Gastrocnemius medialis (tissue), 4 donors: ENCODE measurements around the gene TRAM2.

Experiments
- POLR2A ChIP-seq, 2 donors: fragments of 450-650 bp; IDR thresholded peaks; one replicate each; pipeline ENCODE4 v1.6.1; 2017; ENCODE audit warnings: antibody characterized with exemption in 2 of 2, mild to moderate bottlenecking in 2 of 2, moderate library complexity in 2 of 2
- TF ChIP-seq, protein P1 (sequence below), 5 experiments: fragments of 450-650 bp in 3 of 5; fragments of 200-600 bp in 2 of 5; sonication (generic) in 2 of 5; IDR thresholded peaks in 4 of 5; conservative IDR thresholded peaks in 1 of 5; 1 replicate in 4 of 5; 2 replicates in 1 of 5; pipeline ENCODE4 v1.5.1; 2016 to 2019; ENCODE audit warnings: antibody characterized with exemption in 5 of 5, mild to moderate bottlenecking in 3 of 5, moderate library complexity in 3 of 5

- TF ChIP-seq, protein P1, sequence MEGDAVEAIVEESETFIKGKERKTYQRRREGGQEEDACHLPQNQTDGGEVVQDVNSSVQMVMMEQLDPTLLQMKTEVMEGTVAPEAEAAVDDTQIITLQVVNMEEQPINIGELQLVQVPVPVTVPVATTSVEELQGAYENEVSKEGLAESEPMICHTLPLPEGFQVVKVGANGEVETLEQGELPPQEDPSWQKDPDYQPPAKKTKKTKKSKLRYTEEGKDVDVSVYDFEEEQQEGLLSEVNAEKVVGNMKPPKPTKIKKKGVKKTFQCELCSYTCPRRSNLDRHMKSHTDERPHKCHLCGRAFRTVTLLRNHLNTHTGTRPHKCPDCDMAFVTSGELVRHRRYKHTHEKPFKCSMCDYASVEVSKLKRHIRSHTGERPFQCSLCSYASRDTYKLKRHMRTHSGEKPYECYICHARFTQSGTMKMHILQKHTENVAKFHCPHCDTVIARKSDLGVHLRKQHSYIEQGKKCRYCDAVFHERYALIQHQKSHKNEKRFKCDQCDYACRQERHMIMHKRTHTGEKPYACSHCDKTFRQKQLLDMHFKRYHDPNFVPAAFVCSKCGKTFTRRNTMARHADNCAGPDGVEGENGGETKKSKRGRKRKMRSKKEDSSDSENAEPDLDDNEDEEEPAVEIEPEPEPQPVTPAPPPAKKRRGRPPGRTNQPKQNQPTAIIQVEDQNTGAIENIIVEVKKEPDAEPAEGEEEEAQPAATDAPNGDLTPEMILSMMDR (IDR thresholded peaks at IDR 0.05 in 4 of 5, conservative IDR thresholded peaks at IDR 0.05 in 1 of 5) = no peak
- TF ChIP-seq POLR2A (IDR thresholded peaks at IDR 0.05) = no peak
These were observed 40.2 kb upstream of the TRAM2 start for GRCh38 chr6:52617087-52617486.
